ENCODE measurements around the gene LHFPL3.
"Not testable (repeated sequence)": the region's sequence is repeated elsewhere in the genome, so short reads cannot be mapped to it uniquely, and the experiment has no call there.

LHFPL3 gene

DNA sequence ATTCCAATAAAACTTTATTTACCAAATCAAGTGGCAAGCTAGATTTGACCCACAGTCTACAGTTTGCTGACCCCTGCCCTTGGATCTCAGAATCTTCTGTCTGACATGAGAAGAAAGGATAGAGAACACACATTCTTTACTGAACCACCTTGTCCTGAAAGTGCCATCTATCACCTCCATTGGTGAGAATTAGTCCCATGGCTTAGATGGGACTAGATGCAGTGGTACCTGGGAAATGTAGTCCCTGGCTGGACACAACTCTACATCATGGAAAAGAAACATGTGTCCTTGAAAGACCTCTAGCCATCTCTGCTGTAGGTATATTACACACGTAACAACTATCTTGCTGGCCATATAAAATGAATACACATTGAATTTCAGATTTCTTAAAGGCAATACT is 336.2 kb downstream of the LHFPL3 start:
- H3K27ac ChIP-seq: no peak overlapping the region
- TF ChIP-seq, protein P1, sequence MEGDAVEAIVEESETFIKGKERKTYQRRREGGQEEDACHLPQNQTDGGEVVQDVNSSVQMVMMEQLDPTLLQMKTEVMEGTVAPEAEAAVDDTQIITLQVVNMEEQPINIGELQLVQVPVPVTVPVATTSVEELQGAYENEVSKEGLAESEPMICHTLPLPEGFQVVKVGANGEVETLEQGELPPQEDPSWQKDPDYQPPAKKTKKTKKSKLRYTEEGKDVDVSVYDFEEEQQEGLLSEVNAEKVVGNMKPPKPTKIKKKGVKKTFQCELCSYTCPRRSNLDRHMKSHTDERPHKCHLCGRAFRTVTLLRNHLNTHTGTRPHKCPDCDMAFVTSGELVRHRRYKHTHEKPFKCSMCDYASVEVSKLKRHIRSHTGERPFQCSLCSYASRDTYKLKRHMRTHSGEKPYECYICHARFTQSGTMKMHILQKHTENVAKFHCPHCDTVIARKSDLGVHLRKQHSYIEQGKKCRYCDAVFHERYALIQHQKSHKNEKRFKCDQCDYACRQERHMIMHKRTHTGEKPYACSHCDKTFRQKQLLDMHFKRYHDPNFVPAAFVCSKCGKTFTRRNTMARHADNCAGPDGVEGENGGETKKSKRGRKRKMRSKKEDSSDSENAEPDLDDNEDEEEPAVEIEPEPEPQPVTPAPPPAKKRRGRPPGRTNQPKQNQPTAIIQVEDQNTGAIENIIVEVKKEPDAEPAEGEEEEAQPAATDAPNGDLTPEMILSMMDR (conservative IDR thresholded peaks at IDR 0.05): no peak

GRCh38 chr7:104677587-104677986 is 349.2 kb downstream of the LHFPL3 start:
- H3K27ac ChIP-seq: no peak overlapping the region
- TF ChIP-seq, protein P1 (conservative IDR thresholded peaks at IDR 0.05): no peak

DNA sequence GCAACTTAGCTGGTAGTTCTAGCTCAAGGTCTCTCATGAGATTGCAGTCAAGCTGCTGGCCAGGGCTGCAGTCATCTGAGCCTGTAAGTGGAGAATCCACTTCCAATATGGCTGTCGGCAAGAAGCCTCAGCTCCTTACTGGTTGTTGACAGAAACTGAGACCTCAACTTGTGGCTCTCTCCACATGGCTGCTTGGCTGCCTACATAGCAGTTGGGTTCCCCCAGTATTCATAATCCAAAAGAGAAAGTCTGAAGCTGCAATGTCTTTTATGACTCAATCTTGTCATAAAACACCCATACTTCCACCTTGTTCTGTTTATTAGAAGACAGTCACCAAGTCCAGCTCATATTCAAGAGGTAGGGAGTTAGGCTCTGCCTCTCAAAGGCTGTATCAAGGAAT is 350.7 kb downstream of the LHFPL3 start:
- TF ChIP-seq, protein P1 (conservative IDR thresholded peaks at IDR 0.05): no peak
- no peak overlapping the region for H3K27ac ChIP-seq

- TF ChIP-seq, protein P1 (conservative IDR thresholded peaks at IDR 0.05): no peak
- H3K27ac ChIP-seq: no peak overlapping the region
These were observed 357.9 kb downstream of the LHFPL3 start for GRCh38 chr7:104686286-104686685.

DNA sequence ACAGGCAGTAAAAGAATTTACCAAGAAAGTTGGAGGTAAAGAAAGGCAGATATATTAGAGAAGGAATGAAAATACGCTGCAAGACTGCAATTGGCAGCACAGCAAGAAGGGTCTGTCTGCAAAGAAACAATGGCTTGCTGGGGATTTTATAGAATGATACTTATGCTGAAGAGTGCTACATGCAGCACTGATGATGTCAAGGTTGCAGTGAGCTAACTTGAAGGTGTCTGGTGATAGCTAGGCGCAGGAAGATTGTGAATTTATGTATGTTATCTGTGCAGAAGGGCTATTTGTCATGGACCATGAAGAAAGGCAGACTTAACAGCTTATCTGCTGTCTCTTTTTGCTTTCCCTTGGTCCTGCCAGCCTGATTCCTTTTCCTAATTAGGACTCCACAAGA is 366.3 kb downstream of the LHFPL3 start:
- no peak overlapping the region for H3K27ac ChIP-seq
- TF ChIP-seq, protein P1 (conservative IDR thresholded peaks at IDR 0.05): no peak

GRCh38 chr7:104695563-104695962 is 367.2 kb downstream of the LHFPL3 start:
- TF ChIP-seq, protein P1 (conservative IDR thresholded peaks at IDR 0.05): no peak
- H3K27ac ChIP-seq: no peak overlapping the region

- no peak overlapping the region for H3K27ac ChIP-seq
- TF ChIP-seq, protein P1 (conservative IDR thresholded peaks at IDR 0.05): no peak
These were observed 371.9 kb downstream of the LHFPL3 start for GRCh38 chr7:104700336-104700735.

DNA sequence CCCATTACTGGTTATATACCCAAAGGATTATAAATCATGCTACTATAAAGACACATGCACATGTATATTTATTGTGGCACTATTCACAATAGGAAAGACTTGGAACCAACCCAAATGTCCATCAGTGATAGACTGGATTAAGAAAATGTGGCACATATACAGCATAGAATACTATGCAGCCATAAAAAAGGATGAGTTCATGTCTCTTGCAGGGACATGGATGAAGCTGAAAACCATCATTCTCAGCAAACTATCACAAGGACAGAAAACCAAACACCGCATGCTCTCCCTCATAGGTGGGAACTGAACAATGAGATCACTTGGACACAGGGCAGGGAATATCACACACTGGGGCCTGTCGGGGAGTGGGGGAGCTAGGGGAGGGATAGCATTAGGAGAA is 392.6 kb downstream of the LHFPL3 start:
- H3K27ac ChIP-seq: not testable (repeated sequence)

All from VCaP (cell line).